Neural cell (in vitro differentiated cells): ENCODE measurements around the gene NKX1-2. TPM values are rescaled to one million over a fixed set of nuclear protein-coding genes. Genes with fewer than 3 reads are reported as not detected.

ENCODE experiments used
- H2AFZ ChIP-seq: fragments of 200-600, 300-800 bp; sonication (generic), shearing (Covaris generic); 2 replicates; pipeline ENCODE4 v1.6.0; 2014; ENCODE audit warnings: low read depth, mild to moderate bottlenecking, antibody characterized with exemption, low read length, moderate library complexity
- H3F3A ChIP-seq: fragments of 200-600 bp; shearing (Covaris generic); 2 replicates; pipeline ENCODE4 v1.6.1; 2016; ENCODE audit warnings: mild to moderate bottlenecking, moderate library complexity, mixed read lengths, antibody characterized with exemption, low read length; ENCODE audit not compliant: insufficient read depth, poor library complexity, severe bottlenecking
- H3K27ac ChIP-seq: fragments of 200-600, 300-800 bp; sonication (generic), shearing (Covaris generic); 2 replicates; pipeline ENCODE4 v1.5.1; 2014; ENCODE audit warnings: mild to moderate bottlenecking, low read length, moderate library complexity
- H3K27me3 ChIP-seq: fragments of 300-800, 200-600 bp; sonication (generic), shearing (Covaris generic); 2 replicates; pipeline ENCODE4 v1.6.0; 2014; ENCODE audit warnings: mild to moderate bottlenecking, low read depth, low read length, moderate library complexity; ENCODE audit not compliant: insufficient read depth
- H3K36me3 ChIP-seq: fragments of 300-800, 200-600 bp; sonication (generic), shearing (Covaris generic); 2 replicates; pipeline ENCODE4 v1.5.1; 2014; ENCODE audit warnings: mild to moderate bottlenecking, antibody characterized with exemption, low read length, moderate library complexity; ENCODE audit not compliant: insufficient read depth
- H3K4me2 ChIP-seq: fragments of 300-800, 200-600 bp; sonication (generic), shearing (Covaris generic); 2 replicates; pipeline ENCODE4 v1.6.0; 2014; ENCODE audit warnings: mild to moderate bottlenecking, low read length
- H3K4me3 ChIP-seq: fragments of 300-800, 200-600 bp; sonication (generic), shearing (Covaris generic); 2 replicates; pipeline ENCODE4 v1.5.1; 2014; ENCODE audit warnings: mild to moderate bottlenecking, low read length, moderate library complexity
- H3K79me2 ChIP-seq: fragments of 200-600 bp; shearing (Covaris generic); replicated peaks from 2 replicates; pipeline ENCODE4 v1.6.0; 2014; ENCODE audit warnings: mild to moderate bottlenecking, low read length, moderate library complexity; ENCODE audit not compliant: insufficient read depth
- H3K9ac ChIP-seq: fragments of 300-800, 200-600 bp; sonication (generic), shearing (Covaris generic); 2 replicates; pipeline ENCODE4 v1.6.1; 2016; ENCODE audit warnings: mild to moderate bottlenecking, low read length, mixed read lengths
- H3K9me2 ChIP-seq: fragments of 200-600 bp; shearing (Covaris generic); 2 replicates; pipeline ENCODE4 v1.6.1; 2016; ENCODE audit warnings: mild to moderate bottlenecking, low read length, mixed read lengths; ENCODE audit not compliant: insufficient read depth
- H3K9me3 ChIP-seq: fragments of 200-600, 300-800 bp; sonication (generic), shearing (Covaris generic); 2 replicates; pipeline ENCODE4 v1.6.1; 2016; ENCODE audit warnings: mild to moderate bottlenecking, mixed run types, low read length, moderate library complexity, mixed read lengths
- H4K20me1 ChIP-seq: fragments of 200-600 bp; shearing (Covaris generic); 2 replicates; pipeline ENCODE4 v1.6.1; 2016; ENCODE audit warnings: mild to moderate bottlenecking, mixed run types; ENCODE audit not compliant: insufficient read depth
- EP300 ChIP-seq: fragments of 450-650 bp; conservative IDR thresholded peaks from 2 replicates; pipeline ENCODE4 v1.6.1; 2014; ENCODE audit warnings: antibody characterized with exemption, mild to moderate bottlenecking, moderate library complexity; ENCODE audit not compliant: poor library complexity, severe bottlenecking
- EZH2 ChIP-seq: fragments of 200-600, 300-800 bp; shearing (Covaris generic), sonication (generic); IDR thresholded peaks from 2 replicates; pipeline ENCODE4 v1.6.1; 2014; ENCODE audit warnings: antibody characterized with exemption, low read length, borderline replicate concordance, mild to moderate bottlenecking; ENCODE audit not compliant: insufficient read depth, poor library complexity, severe bottlenecking
- MXI1 ChIP-seq: fragments of 450-650 bp; conservative IDR thresholded peaks from 2 replicates; pipeline ENCODE4 v1.6.1; 2014; ENCODE audit warnings: antibody characterized with exemption, mild to moderate bottlenecking; ENCODE audit not compliant: poor library complexity, severe bottlenecking
- POLR2AphosphoS5 ChIP-seq: IDR thresholded peaks from 2 replicates; pipeline ENCODE4 v1.6.1; 2012
- RAD21 ChIP-seq: fragments of 450-650 bp; conservative IDR thresholded peaks from 2 replicates; pipeline ENCODE4 v1.6.1; 2014; ENCODE audit warnings: antibody characterized with exemption, mild to moderate bottlenecking, moderate library complexity
- SMC3 ChIP-seq: fragments of 450-650 bp; conservative IDR thresholded peaks from 2 replicates; pipeline ENCODE4 v1.6.1; 2014; ENCODE audit warnings: antibody characterized with exemption, mild to moderate bottlenecking, moderate library complexity; ENCODE audit not compliant: poor library complexity
- TAF1 ChIP-seq: IDR thresholded peaks from 2 replicates; pipeline ENCODE4 v1.6.1; 2012; ENCODE audit warnings: low read depth
- polyA plus RNA-seq: library from polyadenylated mRNA; depleted of rRNA; stranded (reverse); fragments of >200 nt; gene quantifications from 2 replicates; pipeline ENCODE4 v1.2.3, GENCODE V29; 2014
- TF ChIP-seq, protein P1 (sequence below): IDR thresholded peaks from 2 replicates; pipeline ENCODE4 v1.6.1; 2012; ENCODE audit warnings: borderline replicate concordance
- TF ChIP-seq, protein P2 (sequence below): fragments of 450-650 bp; IDR thresholded peaks from 2 replicates; pipeline ENCODE4 v1.5.1; 2014; ENCODE audit warnings: antibody characterized with exemption, mild to moderate bottlenecking, moderate library complexity; ENCODE audit not compliant: poor library complexity, severe bottlenecking

The NKX1-2 gene
- polyA plus RNA-seq, 1 donor from 2014 or later = 0.19 TPM

DNA sequence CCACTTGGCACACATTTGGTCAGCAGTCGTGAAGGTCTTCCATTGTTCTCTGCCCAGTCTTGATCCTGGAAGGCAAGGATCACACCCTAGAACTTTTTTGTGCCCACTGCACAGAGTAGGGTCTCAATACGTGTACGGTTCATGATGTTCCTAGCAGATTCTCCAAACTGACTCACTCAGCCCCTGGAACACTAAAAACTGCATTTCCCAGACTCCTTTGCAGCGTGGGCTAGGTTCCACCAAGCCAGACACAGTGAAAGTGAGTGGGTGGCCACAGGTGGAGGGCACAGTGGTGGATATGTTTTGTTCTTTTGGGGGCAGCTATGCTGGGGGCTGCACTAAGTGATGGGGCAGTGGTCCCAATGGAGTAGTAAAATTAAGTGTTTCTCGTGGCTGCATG is 10.3 kb upstream of the NKX1-2 start:
- Histone ChIP-seq H3K4me3 (no peak overlapping the region), H3K27ac (no peak overlapping the region)

DNA sequence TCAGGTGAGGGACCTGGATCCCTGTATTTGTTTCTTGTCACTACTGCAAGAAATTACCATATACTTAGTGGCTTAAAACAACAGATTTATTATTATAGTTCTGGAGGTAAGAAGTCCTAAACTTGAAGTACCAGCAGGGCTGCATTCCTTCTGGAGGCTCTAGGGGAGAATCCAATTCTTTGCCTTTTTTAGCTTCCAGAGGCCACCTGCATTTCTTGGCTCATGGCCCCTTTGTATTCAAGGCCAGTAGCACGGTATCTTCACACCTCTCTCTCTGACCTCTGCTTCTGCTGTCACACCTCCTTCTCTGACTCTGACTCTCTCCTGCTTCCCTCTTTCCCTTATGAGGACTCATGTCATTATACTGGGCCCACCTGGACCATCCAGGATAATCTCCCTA is 9.6 kb upstream of the NKX1-2 start:
- H2AFZ ChIP-seq = no peak overlapping the region
- H3K27ac ChIP-seq = no peak overlapping the region
- H3K9ac ChIP-seq = no peak overlapping the region
- H3K4me3 ChIP-seq = no peak overlapping the region
- no peaks in the 10 kb centered on the region for H4K20me1 ChIP-seq
- no peaks in the 10 kb centered on the region for H3K9me3 ChIP-seq
- H3K79me2 ChIP-seq = no peaks in the 10 kb centered on the region
- TF ChIP-seq, protein P1, sequence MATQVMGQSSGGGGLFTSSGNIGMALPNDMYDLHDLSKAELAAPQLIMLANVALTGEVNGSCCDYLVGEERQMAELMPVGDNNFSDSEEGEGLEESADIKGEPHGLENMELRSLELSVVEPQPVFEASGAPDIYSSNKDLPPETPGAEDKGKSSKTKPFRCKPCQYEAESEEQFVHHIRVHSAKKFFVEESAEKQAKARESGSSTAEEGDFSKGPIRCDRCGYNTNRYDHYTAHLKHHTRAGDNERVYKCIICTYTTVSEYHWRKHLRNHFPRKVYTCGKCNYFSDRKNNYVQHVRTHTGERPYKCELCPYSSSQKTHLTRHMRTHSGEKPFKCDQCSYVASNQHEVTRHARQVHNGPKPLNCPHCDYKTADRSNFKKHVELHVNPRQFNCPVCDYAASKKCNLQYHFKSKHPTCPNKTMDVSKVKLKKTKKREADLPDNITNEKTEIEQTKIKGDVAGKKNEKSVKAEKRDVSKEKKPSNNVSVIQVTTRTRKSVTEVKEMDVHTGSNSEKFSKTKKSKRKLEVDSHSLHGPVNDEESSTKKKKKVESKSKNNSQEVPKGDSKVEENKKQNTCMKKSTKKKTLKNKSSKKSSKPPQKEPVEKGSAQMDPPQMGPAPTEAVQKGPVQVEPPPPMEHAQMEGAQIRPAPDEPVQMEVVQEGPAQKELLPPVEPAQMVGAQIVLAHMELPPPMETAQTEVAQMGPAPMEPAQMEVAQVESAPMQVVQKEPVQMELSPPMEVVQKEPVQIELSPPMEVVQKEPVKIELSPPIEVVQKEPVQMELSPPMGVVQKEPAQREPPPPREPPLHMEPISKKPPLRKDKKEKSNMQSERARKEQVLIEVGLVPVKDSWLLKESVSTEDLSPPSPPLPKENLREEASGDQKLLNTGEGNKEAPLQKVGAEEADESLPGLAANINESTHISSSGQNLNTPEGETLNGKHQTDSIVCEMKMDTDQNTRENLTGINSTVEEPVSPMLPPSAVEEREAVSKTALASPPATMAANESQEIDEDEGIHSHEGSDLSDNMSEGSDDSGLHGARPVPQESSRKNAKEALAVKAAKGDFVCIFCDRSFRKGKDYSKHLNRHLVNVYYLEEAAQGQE = no peak
- TF ChIP-seq MXI1 = no peak
- no peaks in the 10 kb centered on the region for H3K9me2 ChIP-seq
- no peaks in the 10 kb centered on the region for H3K36me3 ChIP-seq
- no peak overlapping the region for H3K4me2 ChIP-seq
- H3K27me3 ChIP-seq = peaks cover 3% of the 10 kb centered on the region
- no peaks in the 10 kb centered on the region for H3F3A ChIP-seq

More for the DNA sequence above, 10.3 kb upstream of the NKX1-2 start:
- H3K9me3 ChIP-seq = no peaks in the 10 kb centered on the region
- no peaks in the 10 kb centered on the region for H3F3A ChIP-seq
- no peaks in the 10 kb centered on the region for H3K9me2 ChIP-seq
- no peaks in the 10 kb centered on the region for H3K36me3 ChIP-seq
- no peak overlapping the region for H2AFZ ChIP-seq
- H3K4me2 ChIP-seq = no peak overlapping the region
- no peaks in the 10 kb centered on the region for H3K79me2 ChIP-seq
- peaks cover 3% of the 10 kb centered on the region for H3K27me3 ChIP-seq
- H4K20me1 ChIP-seq = no peaks in the 10 kb centered on the region
- no peak overlapping the region for H3K9ac ChIP-seq
- TF ChIP-seq SMC3 = no peak
- TF ChIP-seq EZH2 = no peak
- TF ChIP-seq RAD21 = no peak
- TF ChIP-seq, protein P1 = no peak
- no peak for TF ChIP-seq EP300
- TF ChIP-seq TAF1 = no peak
- TF ChIP-seq, protein P2, sequence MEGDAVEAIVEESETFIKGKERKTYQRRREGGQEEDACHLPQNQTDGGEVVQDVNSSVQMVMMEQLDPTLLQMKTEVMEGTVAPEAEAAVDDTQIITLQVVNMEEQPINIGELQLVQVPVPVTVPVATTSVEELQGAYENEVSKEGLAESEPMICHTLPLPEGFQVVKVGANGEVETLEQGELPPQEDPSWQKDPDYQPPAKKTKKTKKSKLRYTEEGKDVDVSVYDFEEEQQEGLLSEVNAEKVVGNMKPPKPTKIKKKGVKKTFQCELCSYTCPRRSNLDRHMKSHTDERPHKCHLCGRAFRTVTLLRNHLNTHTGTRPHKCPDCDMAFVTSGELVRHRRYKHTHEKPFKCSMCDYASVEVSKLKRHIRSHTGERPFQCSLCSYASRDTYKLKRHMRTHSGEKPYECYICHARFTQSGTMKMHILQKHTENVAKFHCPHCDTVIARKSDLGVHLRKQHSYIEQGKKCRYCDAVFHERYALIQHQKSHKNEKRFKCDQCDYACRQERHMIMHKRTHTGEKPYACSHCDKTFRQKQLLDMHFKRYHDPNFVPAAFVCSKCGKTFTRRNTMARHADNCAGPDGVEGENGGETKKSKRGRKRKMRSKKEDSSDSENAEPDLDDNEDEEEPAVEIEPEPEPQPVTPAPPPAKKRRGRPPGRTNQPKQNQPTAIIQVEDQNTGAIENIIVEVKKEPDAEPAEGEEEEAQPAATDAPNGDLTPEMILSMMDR = no peak
- TF ChIP-seq POLR2AphosphoS5 = no peak
- TF ChIP-seq MXI1 = no peak
